ENCODE results near the gene GMEB1.
"Not testable (repeated sequence)": the region's sequence is repeated elsewhere in the genome, so short reads cannot be mapped to it uniquely, and the experiment has no call there.

The GMEB1 gene

DNA sequence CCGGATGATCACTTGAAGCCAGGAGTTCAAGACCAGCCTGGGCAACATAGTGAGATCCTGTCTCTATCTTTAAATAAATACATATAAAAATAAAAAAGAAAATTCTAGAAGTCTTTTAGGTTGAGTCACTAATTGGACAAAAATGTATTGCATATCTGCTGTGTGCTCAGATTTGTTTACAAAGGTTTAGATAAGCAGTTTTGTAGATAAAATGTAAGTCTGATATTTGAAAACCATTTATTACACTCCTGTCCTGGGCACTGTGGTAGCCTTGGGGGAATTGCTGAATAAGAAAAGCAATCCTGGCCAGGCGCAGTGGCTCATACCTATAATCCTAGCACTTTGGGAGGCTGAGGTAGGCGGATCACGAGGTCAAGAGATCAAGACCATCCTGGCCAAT is 11.6 kb downstream of the GMEB1 start:
- H3K4me3 ChIP-seq (ENCODE audit: low read depth, low read length) = no peak overlapping the region
- TF ChIP-seq CTCF (IDR thresholded peaks at IDR 0.05; ENCODE audit: low read depth, low read length, missing control alignments) = no peak
- DNase-seq (ENCODE audit: low read depth) = no peak

GRCh38 chr1:28682840-28683239 is 14.3 kb downstream of the GMEB1 start:
- no peak for DNase-seq (ENCODE audit: low read depth)
- H3K4me3 ChIP-seq (ENCODE audit: low read depth, low read length) = no peak overlapping the region
- no peak for TF ChIP-seq CTCF (IDR thresholded peaks at IDR 0.05; ENCODE audit: low read depth, low read length, missing control alignments)

GRCh38 chr1:28684937-28685336 is 16.4 kb downstream of the GMEB1 start:
- no peak overlapping the region for H3K4me3 ChIP-seq (ENCODE audit: low read depth, low read length)
- no peak for TF ChIP-seq CTCF (IDR thresholded peaks at IDR 0.05; ENCODE audit: low read depth, low read length, missing control alignments)
- no peak for DNase-seq (ENCODE audit: low read depth)

- H3K4me3 ChIP-seq (ENCODE audit: low read depth, low read length); DNase-seq (ENCODE audit: low read depth): not testable (repeated sequence)
Measured at GRCh38 chr1:28691627-28692026, 23.0 kb downstream of the GMEB1 start.

GRCh38 chr1:28703629-28704028 is 35.0 kb downstream of the GMEB1 start:
- TF ChIP-seq CTCF (IDR thresholded peaks at IDR 0.05; ENCODE audit: low read depth, low read length, missing control alignments) = no peak

DNA sequence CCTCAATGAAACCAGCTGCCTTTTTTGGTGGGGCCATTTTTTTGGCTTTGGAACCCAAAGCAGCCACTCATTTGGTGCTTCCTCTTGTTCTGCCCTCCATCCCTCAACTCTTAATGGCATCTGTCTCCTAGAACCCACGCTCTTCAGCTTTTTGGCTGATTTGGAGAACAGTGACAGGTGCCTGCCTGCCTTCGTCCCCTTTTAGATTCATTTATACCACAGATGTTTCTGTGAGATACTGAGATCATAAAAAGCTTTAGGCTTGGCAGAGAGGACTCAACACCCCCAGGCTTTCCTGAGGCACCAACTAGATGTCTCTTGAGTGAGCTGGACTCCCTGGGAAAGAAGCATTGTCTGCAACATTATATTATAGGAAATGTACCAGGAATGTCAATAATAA is 47.8 kb downstream of the GMEB1 start:
- no peak for DNase-seq (ENCODE audit: low read depth)
- H3K4me3 ChIP-seq (ENCODE audit: low read depth, low read length) = no peak overlapping the region
- TF ChIP-seq CTCF (IDR thresholded peaks at IDR 0.05; ENCODE audit: low read depth, low read length, missing control alignments) = no peak

More at GRCh38 chr1:28703629-28704028, 35.0 kb downstream of the GMEB1 start:
- H3K4me3 ChIP-seq (ENCODE audit: low read depth, low read length) = no peak overlapping the region
- no peak for DNase-seq (ENCODE audit: low read depth)

DNA sequence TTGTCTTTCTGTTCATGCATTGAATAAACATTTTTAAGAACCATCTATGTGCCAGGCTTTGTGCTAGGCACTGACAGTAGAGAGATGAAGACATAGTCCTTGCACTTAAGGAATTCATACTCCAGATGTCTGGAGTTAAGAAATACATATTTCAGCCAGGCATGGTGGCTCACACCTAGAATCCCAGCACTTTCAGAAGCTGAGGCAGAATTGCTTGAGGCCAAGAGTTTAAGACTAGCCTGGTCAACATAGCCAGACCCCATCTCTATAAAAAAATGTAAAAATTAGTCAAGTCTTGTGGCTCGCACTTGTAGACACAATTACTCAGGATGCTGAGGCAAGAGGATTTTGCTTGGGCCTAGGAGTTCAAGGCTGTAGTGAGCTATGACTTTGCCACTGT is 49.6 kb downstream of the GMEB1 start:
- no peak overlapping the region for H3K4me3 ChIP-seq (ENCODE audit: low read depth, low read length)
- TF ChIP-seq CTCF (IDR thresholded peaks at IDR 0.05; ENCODE audit: low read depth, low read length, missing control alignments) = no peak
- no peak for DNase-seq (ENCODE audit: low read depth)

All from GM12864 (cell line).